Suprapubic skin (tissue), 3 donors: ENCODE data around the gene MALL.

ENCODE experiments used
- CTCF ChIP-seq, 2 donors: fragments of 200-600 bp in 1 of 2; fragments of 450-650 bp in 1 of 2; sonication (generic) in 1 of 2; IDR thresholded peaks; one replicate each; pipeline ENCODE4 v1.5.1; 2016 to 2019; ENCODE audit warnings: antibody characterized with exemption in 2 of 2, mild to moderate bottlenecking in 1 of 2, moderate library complexity in 1 of 2
- POLR2AphosphoS5 ChIP-seq, 3 donors: sonication (generic); formaldehyde crosslinking; IDR thresholded peaks; one replicate each; pipeline ENCODE4 v1.6.1; 2017; ENCODE audit warnings: antibody characterized with exemption in 3 of 3

DNA sequence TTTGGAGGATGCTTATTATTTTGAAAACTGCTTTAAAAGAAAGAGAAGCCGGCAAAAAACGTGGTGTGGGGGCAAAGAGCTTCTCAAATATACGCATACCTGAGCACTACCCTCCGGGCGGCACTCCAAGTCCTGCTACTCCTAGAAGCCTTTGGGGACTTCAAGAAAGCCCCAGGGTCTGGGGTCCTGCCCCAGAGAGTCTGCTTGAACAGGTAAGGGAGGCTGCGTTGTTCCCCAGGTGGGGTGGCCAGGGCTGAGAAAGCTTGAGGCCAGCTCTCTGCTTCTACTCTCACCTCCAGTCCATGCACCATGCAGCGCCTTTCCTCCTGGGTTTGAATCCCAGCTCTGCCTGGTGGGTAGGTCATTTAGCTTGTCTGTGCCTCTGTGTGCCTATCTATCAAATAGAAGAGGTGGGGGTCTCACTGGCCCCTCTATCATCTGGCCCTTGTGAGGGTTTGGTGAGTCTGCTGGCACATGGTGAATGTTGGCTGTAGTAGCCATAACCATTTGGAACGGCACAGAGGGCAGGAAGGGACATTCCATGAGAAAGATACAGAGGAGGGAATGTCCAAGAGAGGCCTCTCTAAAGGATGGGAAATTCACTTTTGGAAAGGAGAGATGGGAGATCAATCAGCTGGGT, 19.5 kb downstream of the MALL start:
- TF ChIP-seq CTCF (IDR thresholded peaks at IDR 0.05) (no peak), POLR2AphosphoS5 (IDR thresholded peaks at IDR 0.05) (no peak)
